C4-2B (cell line): ENCODE results near the gene CDK6.

Experiments used
- H3K27ac ChIP-seq: fragments of 450-650 bp; 2 replicates; pipeline ENCODE4 v1.5.1; 2017
- ZFX ChIP-seq: fragments of 450-650 bp; IDR thresholded peaks from 2 replicates; pipeline ENCODE4 v1.6.1; 2017
- TF ChIP-seq, protein P1 (sequence below): fragments of 450-650 bp; conservative IDR thresholded peaks from 2 replicates; pipeline ENCODE4 v1.5.1; 2017; ENCODE audit warnings: mild to moderate bottlenecking

CDK6 gene

DNA sequence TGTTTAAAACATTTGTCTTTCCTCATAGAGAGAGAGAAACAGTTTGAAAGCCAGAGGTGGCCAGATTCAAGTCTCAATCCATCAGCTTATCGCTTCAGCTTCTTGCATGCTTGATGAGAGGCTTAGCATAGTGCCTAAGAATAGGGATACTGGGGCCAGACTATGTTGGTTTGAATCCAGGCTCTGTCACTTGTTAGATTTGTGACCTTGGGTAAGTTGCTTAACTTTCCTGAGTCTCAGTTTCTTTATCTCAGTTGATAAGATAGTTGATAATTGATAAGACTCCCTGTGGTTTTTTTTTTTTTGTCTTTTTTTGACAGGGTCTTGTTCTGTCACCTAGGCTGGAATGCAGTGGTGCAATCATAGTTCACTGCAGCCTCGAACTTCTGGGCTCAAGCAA is 12.1 kb upstream of the CDK6 start:
- no peak overlapping the region for H3K27ac ChIP-seq
- no peak for TF ChIP-seq ZFX
- TF ChIP-seq, protein P1, sequence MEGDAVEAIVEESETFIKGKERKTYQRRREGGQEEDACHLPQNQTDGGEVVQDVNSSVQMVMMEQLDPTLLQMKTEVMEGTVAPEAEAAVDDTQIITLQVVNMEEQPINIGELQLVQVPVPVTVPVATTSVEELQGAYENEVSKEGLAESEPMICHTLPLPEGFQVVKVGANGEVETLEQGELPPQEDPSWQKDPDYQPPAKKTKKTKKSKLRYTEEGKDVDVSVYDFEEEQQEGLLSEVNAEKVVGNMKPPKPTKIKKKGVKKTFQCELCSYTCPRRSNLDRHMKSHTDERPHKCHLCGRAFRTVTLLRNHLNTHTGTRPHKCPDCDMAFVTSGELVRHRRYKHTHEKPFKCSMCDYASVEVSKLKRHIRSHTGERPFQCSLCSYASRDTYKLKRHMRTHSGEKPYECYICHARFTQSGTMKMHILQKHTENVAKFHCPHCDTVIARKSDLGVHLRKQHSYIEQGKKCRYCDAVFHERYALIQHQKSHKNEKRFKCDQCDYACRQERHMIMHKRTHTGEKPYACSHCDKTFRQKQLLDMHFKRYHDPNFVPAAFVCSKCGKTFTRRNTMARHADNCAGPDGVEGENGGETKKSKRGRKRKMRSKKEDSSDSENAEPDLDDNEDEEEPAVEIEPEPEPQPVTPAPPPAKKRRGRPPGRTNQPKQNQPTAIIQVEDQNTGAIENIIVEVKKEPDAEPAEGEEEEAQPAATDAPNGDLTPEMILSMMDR = no peak

DNA sequence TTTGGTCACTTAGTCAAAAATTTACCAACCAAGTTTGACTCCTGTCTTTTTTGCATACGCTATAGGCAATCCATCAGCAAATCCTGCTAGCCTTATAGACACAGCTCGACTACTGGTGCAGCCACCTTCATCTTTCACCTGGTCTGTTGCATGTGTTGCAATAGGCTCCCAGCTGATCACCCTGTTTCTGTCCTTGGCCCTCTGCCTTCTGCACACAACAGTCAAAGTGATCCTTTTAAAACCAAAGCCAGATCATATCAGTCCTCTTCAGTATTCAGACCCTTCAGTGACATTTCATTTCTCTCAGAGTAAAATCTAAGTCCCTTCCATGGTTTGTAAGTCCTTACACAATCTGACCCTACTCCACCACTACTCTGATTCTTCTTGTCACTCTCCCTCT is 10.9 kb upstream of the CDK6 start:
- no peak overlapping the region for H3K27ac ChIP-seq
- TF ChIP-seq, protein P1 = no peak
- TF ChIP-seq ZFX = no peak

- H3K27ac ChIP-seq = no peak overlapping the region
- no peak for TF ChIP-seq ZFX
- TF ChIP-seq, protein P1 = no peak
These were observed 9.4 kb upstream of the CDK6 start for GRCh38 chr7:92845736-92846135.

GRCh38 chr7:92843781-92844180 is 7.4 kb upstream of the CDK6 start:
- H3K27ac ChIP-seq = no peak overlapping the region
- TF ChIP-seq, protein P1 = no peak
- TF ChIP-seq ZFX = no peak

- no peak for TF ChIP-seq ZFX
- TF ChIP-seq, protein P1 = no peak
- no peak overlapping the region for H3K27ac ChIP-seq
These were observed 6.8 kb upstream of the CDK6 start for GRCh38 chr7:92843034-92843760.

DNA sequence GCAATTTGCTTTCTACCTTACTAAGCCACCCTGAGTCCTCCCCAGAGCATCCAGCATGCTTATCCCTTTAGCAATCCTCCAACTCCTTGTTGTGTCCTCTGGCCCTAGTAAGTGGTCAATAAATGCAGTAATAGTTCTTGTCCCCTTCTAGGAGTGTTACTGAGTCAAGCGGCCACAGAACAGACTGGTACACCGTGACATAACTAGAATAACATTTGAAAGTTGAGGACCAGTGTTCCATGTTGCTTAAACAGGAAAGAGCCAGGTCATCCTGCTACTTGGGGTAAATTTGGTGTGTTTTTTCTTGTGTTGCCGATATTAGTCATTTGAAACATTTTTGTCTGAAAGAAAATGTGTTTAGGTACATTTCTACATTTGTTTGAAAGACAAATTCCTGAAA is 4.8 kb upstream of the CDK6 start:
- TF ChIP-seq, protein P1 = no peak
- no peak for TF ChIP-seq ZFX
- H3K27ac ChIP-seq = no peak overlapping the region

DNA sequence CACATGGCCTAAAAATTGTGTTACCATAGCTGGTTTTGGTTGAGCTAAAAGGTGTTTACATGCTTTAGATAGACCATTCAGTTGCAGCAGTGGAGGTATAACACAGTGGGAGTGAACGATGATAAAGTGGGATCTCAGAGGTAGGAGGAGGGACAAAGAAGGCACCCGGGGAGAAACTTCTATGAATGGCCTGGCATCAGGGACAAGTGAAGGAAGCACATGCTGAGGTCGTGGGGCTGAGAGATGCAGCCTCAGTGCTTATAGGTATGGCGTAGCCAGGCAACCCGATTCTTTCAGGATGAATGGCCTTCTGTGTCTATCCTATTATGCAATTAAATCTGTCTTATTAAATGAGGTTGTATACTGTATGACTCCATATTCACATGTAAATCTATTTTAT is 3.9 kb upstream of the CDK6 start:
- TF ChIP-seq, protein P1 = no peak
- TF ChIP-seq ZFX = no peak
- no peak overlapping the region for H3K27ac ChIP-seq
